Epithelial cell of esophagus (primary cell): ENCODE measurements around the gene TBC1D23.

Source experiments
- DNase-seq: peaks from one replicate; pipeline ENCODE4 v3.0.0; 2010; ENCODE audit warnings: low read depth
- H3K4me3 ChIP-seq: 2 replicates; pipeline ENCODE4 v1.5.1; 2011; ENCODE audit warnings: mild to moderate bottlenecking, low read length, control low read depth
- TF ChIP-seq, protein P1 (sequence below): IDR thresholded peaks from 2 replicates; pipeline ENCODE4 v1.5.1; 2011; ENCODE audit warnings: low read depth, mild to moderate bottlenecking, low read length, control low read depth, inconsistent platforms; ENCODE audit not compliant: insufficient read depth; ENCODE audit errors: missing control alignments

TBC1D23 gene

DNA sequence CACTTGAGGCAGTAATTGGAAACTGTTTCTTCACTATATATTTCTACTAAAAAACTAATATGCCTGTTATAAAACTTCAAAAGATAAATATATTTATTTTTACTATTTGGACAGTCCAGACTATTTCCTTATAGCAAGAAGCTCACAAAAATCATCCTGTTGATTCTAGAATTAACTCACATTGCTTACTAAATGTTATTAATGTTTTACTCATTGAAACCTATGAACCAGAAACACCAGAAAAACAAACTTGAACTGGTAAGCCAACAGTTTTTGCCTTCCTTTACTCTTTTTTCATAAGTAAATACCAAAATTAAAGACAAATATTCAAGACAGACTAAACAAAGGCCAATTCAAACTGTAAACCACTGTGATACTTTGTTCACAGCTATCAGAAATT lies 113.7 kb downstream of the TBC1D23 start:
- TF ChIP-seq, protein P1, sequence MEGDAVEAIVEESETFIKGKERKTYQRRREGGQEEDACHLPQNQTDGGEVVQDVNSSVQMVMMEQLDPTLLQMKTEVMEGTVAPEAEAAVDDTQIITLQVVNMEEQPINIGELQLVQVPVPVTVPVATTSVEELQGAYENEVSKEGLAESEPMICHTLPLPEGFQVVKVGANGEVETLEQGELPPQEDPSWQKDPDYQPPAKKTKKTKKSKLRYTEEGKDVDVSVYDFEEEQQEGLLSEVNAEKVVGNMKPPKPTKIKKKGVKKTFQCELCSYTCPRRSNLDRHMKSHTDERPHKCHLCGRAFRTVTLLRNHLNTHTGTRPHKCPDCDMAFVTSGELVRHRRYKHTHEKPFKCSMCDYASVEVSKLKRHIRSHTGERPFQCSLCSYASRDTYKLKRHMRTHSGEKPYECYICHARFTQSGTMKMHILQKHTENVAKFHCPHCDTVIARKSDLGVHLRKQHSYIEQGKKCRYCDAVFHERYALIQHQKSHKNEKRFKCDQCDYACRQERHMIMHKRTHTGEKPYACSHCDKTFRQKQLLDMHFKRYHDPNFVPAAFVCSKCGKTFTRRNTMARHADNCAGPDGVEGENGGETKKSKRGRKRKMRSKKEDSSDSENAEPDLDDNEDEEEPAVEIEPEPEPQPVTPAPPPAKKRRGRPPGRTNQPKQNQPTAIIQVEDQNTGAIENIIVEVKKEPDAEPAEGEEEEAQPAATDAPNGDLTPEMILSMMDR: no peak
- DNase-seq: no peak
- no peak overlapping the region for H3K4me3 ChIP-seq
